Measurements from ENCODE around the gene MRPS9.

GRCh38 chr2:105143467-105144151 lies 105.7 kb downstream of the MRPS9 start:
- TF ChIP-seq TAF1 (IDR thresholded peaks at IDR 0.05; ENCODE audit: low read depth) (peak; percentile 41), CTCF (IDR thresholded peaks at IDR 0.05; ENCODE audit: poor library complexity, severe bottlenecking) (no peak), EZH2 (IDR thresholded peaks at IDR 0.05; ENCODE audit: borderline replicate concordance, insufficient read depth, low read length, poor library complexity, severe bottlenecking) (no peak), REST (IDR thresholded peaks at IDR 0.05; ENCODE audit: borderline replicate concordance) (no peak), POLR2AphosphoS5 (IDR thresholded peaks at IDR 0.05) (peak; percentile 47), EP300 (conservative IDR thresholded peaks at IDR 0.05; ENCODE audit: poor library complexity, severe bottlenecking) (no peak), MXI1 (conservative IDR thresholded peaks at IDR 0.05; ENCODE audit: poor library complexity, severe bottlenecking) (no peak), RAD21 (conservative IDR thresholded peaks at IDR 0.05) (no peak)

Data from neural cell (in vitro differentiated cells).